Gastroesophageal sphincter (tissue), 3 donors: Measurements from ENCODE around the gene LAT.

ENCODE experiments used
- CTCF ChIP-seq, 4 experiments: fragments of 200-600 bp in 2 of 4; fragments of 450-650 bp in 2 of 4; sonication (generic) in 1 of 4; IDR thresholded peaks; one replicate each; pipeline ENCODE4 v1.5.1; 2017 to 2019; ENCODE audit warnings: antibody characterized with exemption in 4 of 4, mild to moderate bottlenecking in 2 of 4, moderate library complexity in 2 of 4
- EP300 ChIP-seq: sonication (generic); formaldehyde crosslinking; IDR thresholded peaks from one replicate; pipeline ENCODE4 v1.6.1; 2017; ENCODE audit warnings: antibody characterized with exemption, mild to moderate bottlenecking
- POLR2A ChIP-seq, 2 donors: fragments of 450-650 bp; IDR thresholded peaks; one replicate each; pipeline ENCODE4 v1.6.1; 2017; ENCODE audit warnings: antibody characterized with exemption in 2 of 2, mild to moderate bottlenecking in 2 of 2, moderate library complexity in 1 of 2
- POLR2AphosphoS5 ChIP-seq: sonication (generic); formaldehyde crosslinking; IDR thresholded peaks from one replicate; pipeline ENCODE4 v1.6.1; 2017; ENCODE audit warnings: antibody characterized with exemption

DNA sequence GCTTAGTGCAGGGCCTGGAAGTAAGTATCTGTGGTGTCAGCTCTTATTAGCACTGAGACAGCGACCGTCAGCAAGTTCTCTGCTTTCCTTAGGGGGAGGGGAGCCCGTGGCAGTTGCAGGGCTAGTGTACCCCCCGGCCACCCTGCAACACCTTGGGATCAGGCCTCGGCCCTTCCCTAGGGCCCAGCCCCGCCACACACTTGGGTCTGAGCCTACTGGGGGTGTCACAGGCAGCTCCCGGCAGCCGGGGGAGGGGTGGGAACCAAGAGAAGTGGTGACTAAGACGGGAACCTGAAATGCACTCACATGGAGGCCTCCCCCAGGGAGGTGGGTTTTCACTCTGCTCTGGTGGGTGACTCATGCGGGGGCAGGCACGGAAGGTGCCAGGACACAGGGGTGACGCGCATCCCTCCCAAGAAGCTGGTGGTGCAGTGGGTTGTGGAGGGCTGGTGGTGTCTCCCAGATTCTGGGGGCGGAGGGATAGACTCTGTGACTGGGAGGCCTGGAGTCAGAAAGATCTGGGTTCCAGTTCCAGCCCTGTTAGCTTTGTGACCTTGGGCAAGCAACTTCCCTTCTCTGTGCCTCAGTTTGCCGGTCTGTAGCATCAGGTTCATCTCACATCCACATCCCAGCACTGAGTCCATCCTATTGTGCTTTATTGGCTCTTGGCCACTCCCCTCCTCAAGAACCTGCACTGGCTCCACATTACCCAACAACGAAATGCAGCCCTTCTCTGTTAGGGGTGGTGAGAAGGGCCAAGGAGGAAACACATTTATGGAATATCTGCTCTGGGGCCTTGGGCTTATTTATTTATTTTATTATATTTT, 44.5 kb downstream of the LAT start:
- no peak for TF ChIP-seq POLR2A (IDR thresholded peaks at IDR 0.05)
- no peak for TF ChIP-seq POLR2AphosphoS5
- TF ChIP-seq CTCF (IDR thresholded peaks at IDR 0.05): no peak
- no peak for TF ChIP-seq EP300
